ENCODE results near the gene CDK5RAP2.
"Not testable (repeated sequence)": the region's sequence is repeated elsewhere in the genome, so short reads cannot be mapped to it uniquely, and the experiment has no call there.

The CDK5RAP2 gene

GRCh38 chr9:120464887-120465421 is 115.0 kb downstream of the CDK5RAP2 start:
- no peak for DNase-seq (ENCODE audit: low spot score)

- no peak for DNase-seq (ENCODE audit: low spot score)
Observed at GRCh38 chr9:120464176-120464886, 115.6 kb downstream of the CDK5RAP2 start.

- DNase-seq (ENCODE audit: low spot score) = no peak
Observed at GRCh38 chr9:120463765-120464164, 116.2 kb downstream of the CDK5RAP2 start.

GRCh38 chr9:120461677-120462076 is 118.3 kb downstream of the CDK5RAP2 start:
- DNase-seq (ENCODE audit: low spot score) = not testable (repeated sequence)

- DNase-seq (ENCODE audit: low spot score) = no peak
Observed at GRCh38 chr9:120456218-120456617, 123.7 kb downstream of the CDK5RAP2 start.

- no peak for DNase-seq (ENCODE audit: low spot score)
Observed at GRCh38 chr9:120454467-120454866, 125.5 kb downstream of the CDK5RAP2 start.

GRCh38 chr9:120453792-120454191 is 126.2 kb downstream of the CDK5RAP2 start:
- no peak for DNase-seq (ENCODE audit: low spot score)

GRCh38 chr9:120452631-120453030 is 127.3 kb downstream of the CDK5RAP2 start:
- no peak for DNase-seq (ENCODE audit: low spot score)

GRCh38 chr9:120450916-120451315 is 129.1 kb downstream of the CDK5RAP2 start:
- no peak for DNase-seq (ENCODE audit: low spot score)

GRCh38 chr9:120449566-120449965 is 130.4 kb downstream of the CDK5RAP2 start:
- DNase-seq (ENCODE audit: low spot score) = no peak

- no peak for DNase-seq (ENCODE audit: low spot score)
Observed at GRCh38 chr9:120447959-120448500, 131.9 kb downstream of the CDK5RAP2 start.

- DNase-seq (ENCODE audit: low spot score) = no peak
Observed at GRCh38 chr9:120446671-120447070, 133.3 kb downstream of the CDK5RAP2 start.

- no peak for DNase-seq (ENCODE audit: low spot score)
Observed at GRCh38 chr9:120443976-120444375, 136.0 kb downstream of the CDK5RAP2 start.

GRCh38 chr9:120443489-120443888 is 136.5 kb downstream of the CDK5RAP2 start:
- DNase-seq (ENCODE audit: low spot score) = no peak

GRCh38 chr9:120442308-120442995 is 137.5 kb downstream of the CDK5RAP2 start:
- no peak for DNase-seq (ENCODE audit: low spot score)

- no peak for DNase-seq (ENCODE audit: low spot score)
Observed at GRCh38 chr9:120441426-120442307, 138.3 kb downstream of the CDK5RAP2 start.

GRCh38 chr9:120440791-120441190 is 139.2 kb downstream of the CDK5RAP2 start:
- DNase-seq (ENCODE audit: low spot score) = no peak

GRCh38 chr9:120439926-120440325 is 140.0 kb downstream of the CDK5RAP2 start:
- no peak for DNase-seq (ENCODE audit: low spot score)

- no peak for DNase-seq (ENCODE audit: low spot score)
Observed at GRCh38 chr9:120438836-120439546, 141.0 kb downstream of the CDK5RAP2 start.

GRCh38 chr9:120438111-120438510 is 141.9 kb downstream of the CDK5RAP2 start:
- DNase-seq (ENCODE audit: low spot score) = no peak

GRCh38 chr9:120436983-120437475 is 142.9 kb downstream of the CDK5RAP2 start:
- no peak for DNase-seq (ENCODE audit: low spot score)
